Smooth muscle cell (in vitro differentiated cells): ENCODE measurements around the gene BRSK1. TPM values are rescaled to one million over a fixed set of nuclear protein-coding genes. Genes with fewer than 3 reads are reported as not detected.

Experiments used
- DNase-seq: peaks from one replicate; lab custom pipeline; 2025; ENCODE audit not compliant: unreplicated experiment; lab: John Stamatoyannopoulos, UW
- H2AFZ ChIP-seq: fragments of 200-600 bp; sonication (generic); 2 replicates; pipeline ENCODE4 v1.6.0; 2016; ENCODE audit warnings: antibody characterized with exemption, low read depth, mild to moderate bottlenecking
- H3F3A ChIP-seq: fragments of 200-600 bp; sonication (generic); 2 replicates; pipeline ENCODE4 v1.6.0; 2017; ENCODE audit warnings: antibody characterized with exemption, low read depth
- H3K27ac ChIP-seq: fragments of 200-600 bp; sonication (generic); 2 replicates; pipeline ENCODE4 v1.5.1; 2016; ENCODE audit warnings: low read depth, mild to moderate bottlenecking
- H3K27me3 ChIP-seq: fragments of 200-600 bp; sonication (generic); 2 replicates; pipeline ENCODE4 v1.6.1; 2016; ENCODE audit warnings: low read depth, mild to moderate bottlenecking
- H3K36me3 ChIP-seq: fragments of 200-600 bp; sonication (generic); 2 replicates; pipeline ENCODE4 v1.5.1; 2016; ENCODE audit warnings: low read depth
- H3K4me1 ChIP-seq: fragments of 200-600 bp; sonication (generic); 2 replicates; pipeline ENCODE4 v1.5.1; 2016; ENCODE audit warnings: low read depth
- H3K4me2 ChIP-seq: fragments of 200-600 bp; sonication (generic); 2 replicates; pipeline ENCODE4 v1.6.0; 2016; ENCODE audit warnings: mild to moderate bottlenecking
- H3K4me3 ChIP-seq: fragments of 200-600 bp; sonication (generic); 2 replicates; pipeline ENCODE4 v1.5.1; 2016; ENCODE audit warnings: mild to moderate bottlenecking
- H3K79me2 ChIP-seq: fragments of 200-600 bp; sonication (generic); 2 replicates; pipeline ENCODE4 v1.6.0; 2016; ENCODE audit warnings: low read depth, mild to moderate bottlenecking
- H3K9ac ChIP-seq: fragments of 200-600 bp; sonication (generic); 2 replicates; pipeline ENCODE4 v1.6.0; 2016; ENCODE audit warnings: low read depth
- H3K9me3 ChIP-seq: fragments of 200-600 bp; sonication (generic); replicated peaks from 2 replicates; pipeline ENCODE4 v1.5.1; 2016; ENCODE audit warnings: low read depth
- H4K20me1 ChIP-seq: fragments of 200-600 bp; sonication (generic); 2 replicates; pipeline ENCODE4 v1.6.0; 2016; ENCODE audit warnings: low read depth
- WGBS: methylation state at CpG from one replicate; pipeline ENCODE4 v1.1.7; 2016; ENCODE audit warnings: low lambda C conversion rate; 5-methylcytosine and 5-hydroxymethylcytosine counted together
- polyA plus RNA-seq: library from polyadenylated mRNA; unstranded; fragments of >200 nt; fragmentation: Nextera tagmentation; extraction: Ambion mirVana; gene quantifications from 2 replicates; pipeline ENCODE4 v1.2.1, GENCODE V29; 2016
- total RNA-seq: library from RNA; depleted of rRNA; stranded (reverse); fragments of >200 nt; gene quantifications from 2 replicates; pipeline ENCODE4 v1.2.3, GENCODE V29; 2014
- TF ChIP-seq, protein P1 (sequence below): fragments of 200-600 bp; sonication (generic); IDR thresholded peaks from 2 replicates; pipeline ENCODE4 v1.5.1; 2017; ENCODE audit warnings: borderline replicate concordance, mild to moderate bottlenecking, antibody characterized with exemption; ENCODE audit not compliant: insufficient read depth, poor library complexity, severe bottlenecking

The BRSK1 gene
- total and polyA plus RNA-seq, 2 experiments from 2014 or later: 3.0 to 5.0 TPM

DNA sequence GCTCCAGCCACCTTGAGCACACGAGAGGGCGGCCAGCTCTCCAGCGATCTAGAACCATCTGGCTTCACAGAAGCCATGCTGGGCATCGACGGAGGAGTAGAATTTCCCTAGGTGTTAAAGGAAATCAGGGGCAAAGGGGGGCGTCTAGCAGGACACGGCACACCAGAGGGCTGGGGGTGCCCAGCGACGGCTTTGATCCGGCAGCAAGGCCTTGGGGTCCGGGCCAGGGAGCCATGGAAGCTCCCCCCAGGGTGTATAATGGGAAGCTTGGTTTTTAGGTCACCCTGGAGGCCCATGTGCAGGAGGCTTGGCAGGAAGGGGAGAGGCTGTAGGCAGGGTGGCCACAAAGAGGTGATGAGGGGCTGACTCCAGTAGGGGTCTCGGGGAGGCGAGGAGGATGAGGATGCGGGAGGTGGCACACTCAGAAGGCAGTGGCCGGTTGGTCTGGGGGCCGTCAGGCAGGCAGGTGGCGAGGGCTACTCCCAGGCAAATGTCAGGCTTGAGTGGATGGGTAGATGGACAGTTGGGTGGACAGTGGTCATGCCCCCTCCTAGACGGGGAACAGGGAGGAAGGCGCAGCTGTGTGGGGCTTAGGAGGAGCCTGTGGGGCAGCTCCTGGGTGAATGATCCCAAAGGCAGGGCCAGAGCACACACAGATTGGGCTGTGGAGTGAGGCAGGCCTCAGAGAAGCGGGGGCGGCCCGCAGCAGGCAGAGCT is 61.5 kb downstream of the BRSK1 start:
- no peak overlapping the region for H3K4me3 ChIP-seq
- no peaks in the 10 kb centered on the region for H3K27me3 ChIP-seq
- H3K4me1 ChIP-seq: peaks cover 13% of the 10 kb centered on the region
- H3K9ac ChIP-seq: no peak overlapping the region
- no peak overlapping the region for H2AFZ ChIP-seq
- DNase-seq: no peak
- H3F3A ChIP-seq: no peaks in the 10 kb centered on the region
- TF ChIP-seq, protein P1, sequence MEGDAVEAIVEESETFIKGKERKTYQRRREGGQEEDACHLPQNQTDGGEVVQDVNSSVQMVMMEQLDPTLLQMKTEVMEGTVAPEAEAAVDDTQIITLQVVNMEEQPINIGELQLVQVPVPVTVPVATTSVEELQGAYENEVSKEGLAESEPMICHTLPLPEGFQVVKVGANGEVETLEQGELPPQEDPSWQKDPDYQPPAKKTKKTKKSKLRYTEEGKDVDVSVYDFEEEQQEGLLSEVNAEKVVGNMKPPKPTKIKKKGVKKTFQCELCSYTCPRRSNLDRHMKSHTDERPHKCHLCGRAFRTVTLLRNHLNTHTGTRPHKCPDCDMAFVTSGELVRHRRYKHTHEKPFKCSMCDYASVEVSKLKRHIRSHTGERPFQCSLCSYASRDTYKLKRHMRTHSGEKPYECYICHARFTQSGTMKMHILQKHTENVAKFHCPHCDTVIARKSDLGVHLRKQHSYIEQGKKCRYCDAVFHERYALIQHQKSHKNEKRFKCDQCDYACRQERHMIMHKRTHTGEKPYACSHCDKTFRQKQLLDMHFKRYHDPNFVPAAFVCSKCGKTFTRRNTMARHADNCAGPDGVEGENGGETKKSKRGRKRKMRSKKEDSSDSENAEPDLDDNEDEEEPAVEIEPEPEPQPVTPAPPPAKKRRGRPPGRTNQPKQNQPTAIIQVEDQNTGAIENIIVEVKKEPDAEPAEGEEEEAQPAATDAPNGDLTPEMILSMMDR: no peak
- peaks cover 12% of the 10 kb centered on the region for H4K20me1 ChIP-seq
- no peaks in the 10 kb centered on the region for H3K36me3 ChIP-seq
- no peak overlapping the region for H3K27ac ChIP-seq
- no peaks in the 10 kb centered on the region for H3K9me3 ChIP-seq
- H3K79me2 ChIP-seq: peaks cover 14% of the 10 kb centered on the region
- WGBS: 94% methylated on average over 21 of the region's 22 CpGs
- no peak overlapping the region for H3K4me2 ChIP-seq

DNA sequence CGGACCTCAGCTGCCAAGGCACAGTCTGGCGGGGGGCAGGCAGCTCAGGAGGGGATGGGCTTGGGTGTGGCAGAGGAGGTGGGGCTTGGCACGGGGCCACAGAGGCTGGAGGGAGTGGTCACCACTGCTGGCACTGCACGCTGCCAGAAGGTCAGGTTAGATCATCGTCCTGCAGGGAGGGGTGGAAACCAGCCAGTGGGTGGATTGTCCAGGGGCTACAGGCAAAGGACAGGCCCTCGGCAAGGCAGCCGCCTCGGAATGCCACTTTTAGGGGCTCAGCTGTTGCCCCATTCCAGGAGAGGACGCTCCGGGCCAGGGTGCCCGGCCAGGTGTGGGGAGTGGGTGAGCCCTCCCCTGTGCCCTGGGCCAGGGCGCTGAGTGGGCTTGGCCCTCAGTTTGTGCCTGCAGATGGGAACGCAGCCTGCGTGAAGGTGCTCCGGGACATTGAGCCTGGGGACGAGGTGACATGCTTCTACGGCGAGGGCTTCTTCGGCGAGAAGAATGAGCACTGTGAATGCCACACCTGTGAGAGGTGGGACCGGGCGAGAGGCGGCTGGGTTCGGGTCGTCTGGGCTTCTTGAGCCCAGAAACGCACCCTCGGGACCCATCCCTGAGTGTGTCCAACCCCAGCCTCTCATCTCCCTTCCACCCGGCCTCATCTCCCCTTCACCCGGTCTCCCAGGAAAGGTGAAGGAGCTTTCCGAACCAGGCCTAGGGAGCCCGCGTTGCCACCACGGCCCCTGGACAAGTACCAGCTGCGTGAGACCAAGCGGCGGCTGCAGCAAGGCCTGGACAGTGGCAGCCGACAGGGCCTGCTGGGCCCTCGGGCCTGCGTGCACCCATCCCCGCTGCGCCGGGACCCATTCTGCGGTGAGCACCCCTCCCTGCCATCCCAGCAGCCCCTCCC is 62.3 kb downstream of the BRSK1 start:
- Histone ChIP-seq H3K4me3 (no peak overlapping the region), H3K27me3 (no peaks in the 10 kb centered on the region), H3K4me2 (no peak overlapping the region), H3K79me2 (peaks cover 5% of the 10 kb centered on the region), H3K4me1 (peaks cover 13% of the 10 kb centered on the region), H3F3A (no peaks in the 10 kb centered on the region), H3K27ac (no peak overlapping the region), H2AFZ (no peak overlapping the region), H3K9ac (no peak overlapping the region), H3K9me3 (no peaks in the 10 kb centered on the region), H4K20me1 (peaks cover 8% of the 10 kb centered on the region), H3K36me3 (no peaks in the 10 kb centered on the region)
- no peak for DNase-seq
- TF ChIP-seq, protein P1: no peak
- WGBS: 90% methylated on average over 41 of the region's 43 CpGs

DNA sequence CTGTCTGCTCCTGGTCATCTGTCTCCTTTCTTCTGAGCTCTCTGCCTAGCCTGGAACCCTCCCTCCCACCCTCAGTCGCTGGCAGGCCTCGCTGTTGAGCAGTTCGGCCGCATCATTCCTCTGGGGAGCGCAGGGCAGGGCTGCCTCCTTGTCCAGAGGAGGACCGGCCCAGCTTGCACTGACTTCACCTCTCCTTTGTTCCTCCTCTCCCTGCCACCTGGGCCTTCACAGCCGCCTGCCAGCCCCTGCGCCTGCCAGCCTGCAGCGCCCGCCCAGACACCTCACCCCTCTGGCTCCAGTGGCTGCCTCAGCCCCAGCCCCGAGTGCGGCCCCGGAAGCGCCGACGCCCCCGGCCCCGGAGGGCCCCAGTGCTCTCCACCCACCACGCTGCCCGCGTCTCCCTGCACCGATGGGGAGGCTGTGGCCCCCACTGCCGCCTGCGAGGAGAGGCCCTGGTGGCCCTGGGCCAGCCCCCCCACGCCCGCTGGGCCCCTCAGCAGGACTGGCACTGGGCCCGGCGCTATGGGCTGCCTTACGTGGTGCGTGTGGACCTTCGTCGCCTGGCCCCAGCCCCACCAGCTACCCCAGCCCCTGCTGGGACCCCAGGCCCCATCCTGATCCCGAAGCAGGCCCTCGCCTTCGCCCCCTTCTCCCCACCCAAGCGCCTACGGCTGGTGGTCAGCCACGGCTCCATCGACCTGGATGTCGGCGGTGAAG is 63.1 kb downstream of the BRSK1 start:
- Histone ChIP-seq H3K36me3 (no peaks in the 10 kb centered on the region), H3K27me3 (peaks cover 4% of the 10 kb centered on the region), H3K9ac (no peak overlapping the region), H3F3A (no peaks in the 10 kb centered on the region), H4K20me1 (peaks cover under 1% of the 10 kb centered on the region), H3K4me2 (no peak overlapping the region), H3K4me1 (peaks cover 7% of the 10 kb centered on the region), H3K9me3 (no peaks in the 10 kb centered on the region), H3K4me3 (no peak overlapping the region), H3K27ac (no peak overlapping the region), H2AFZ (no peak overlapping the region), H3K79me2 (no peaks in the 10 kb centered on the region)
- WGBS: 95% methylated on average over 29 of the region's 41 CpGs
- no peak for DNase-seq
- TF ChIP-seq, protein P1: no peak
